Measurements from ENCODE around the gene NLRP10.
A peak's percentile ranks its signal among the peaks of the same experiment; 100 is the strongest.
"Not testable (repeated sequence)": the region's sequence is repeated elsewhere in the genome, so short reads cannot be mapped to it uniquely, and the experiment has no call there.

NLRP10 gene, protein sequence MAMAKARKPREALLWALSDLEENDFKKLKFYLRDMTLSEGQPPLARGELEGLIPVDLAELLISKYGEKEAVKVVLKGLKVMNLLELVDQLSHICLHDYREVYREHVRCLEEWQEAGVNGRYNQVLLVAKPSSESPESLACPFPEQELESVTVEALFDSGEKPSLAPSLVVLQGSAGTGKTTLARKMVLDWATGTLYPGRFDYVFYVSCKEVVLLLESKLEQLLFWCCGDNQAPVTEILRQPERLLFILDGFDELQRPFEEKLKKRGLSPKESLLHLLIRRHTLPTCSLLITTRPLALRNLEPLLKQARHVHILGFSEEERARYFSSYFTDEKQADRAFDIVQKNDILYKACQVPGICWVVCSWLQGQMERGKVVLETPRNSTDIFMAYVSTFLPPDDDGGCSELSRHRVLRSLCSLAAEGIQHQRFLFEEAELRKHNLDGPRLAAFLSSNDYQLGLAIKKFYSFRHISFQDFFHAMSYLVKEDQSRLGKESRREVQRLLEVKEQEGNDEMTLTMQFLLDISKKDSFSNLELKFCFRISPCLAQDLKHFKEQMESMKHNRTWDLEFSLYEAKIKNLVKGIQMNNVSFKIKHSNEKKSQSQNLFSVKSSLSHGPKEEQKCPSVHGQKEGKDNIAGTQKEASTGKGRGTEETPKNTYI

DNA sequence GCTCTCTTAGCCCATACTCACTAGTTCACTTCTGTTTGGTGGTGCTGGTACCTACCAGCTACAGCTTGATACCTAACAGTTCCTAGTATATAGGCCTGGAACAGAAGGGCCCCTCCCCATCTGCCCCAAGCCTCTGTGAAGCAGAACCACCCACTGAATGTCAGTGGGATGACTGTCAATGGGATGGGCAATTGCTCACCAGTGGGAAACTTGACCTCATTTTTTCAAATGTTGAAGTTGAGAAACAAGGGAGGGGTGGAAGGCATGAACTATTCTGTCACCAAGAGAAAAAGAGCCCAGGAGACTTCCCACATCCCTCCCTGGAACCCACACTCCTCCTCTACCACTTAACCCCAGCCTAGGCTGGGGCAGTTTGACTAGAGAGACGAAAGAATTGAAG is at the start of gene NLRP10:
TSS of gene NLRP10 (minus strand) at position 62 of the 400 bp plus-strand sequence. CDS start 1,952 bp downstream, outside the sequence.
- DNase-seq (ENCODE audit: low read depth): peak; percentile 83

DNA sequence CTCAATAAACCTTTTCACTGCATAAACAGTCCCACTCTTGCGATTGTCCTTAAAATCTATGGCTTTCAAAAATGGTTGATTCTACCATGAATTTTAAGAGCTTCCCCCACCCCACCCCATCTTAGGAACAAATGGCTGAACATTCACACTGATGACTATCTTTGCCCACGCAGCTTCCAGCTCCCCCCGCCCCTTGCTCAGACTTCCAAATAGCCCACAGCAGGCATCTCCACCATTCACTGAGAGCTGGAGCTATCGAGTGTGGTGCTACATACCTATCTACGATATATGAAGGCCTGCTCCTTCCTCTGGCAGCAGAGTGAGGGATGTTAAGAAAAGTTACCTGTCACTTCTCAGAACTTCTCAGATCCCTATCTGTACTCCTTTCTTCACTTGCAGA is 48.6 kb upstream of the NLRP10 start:
- no peak for DNase-seq (ENCODE audit: low read depth)

DNA sequence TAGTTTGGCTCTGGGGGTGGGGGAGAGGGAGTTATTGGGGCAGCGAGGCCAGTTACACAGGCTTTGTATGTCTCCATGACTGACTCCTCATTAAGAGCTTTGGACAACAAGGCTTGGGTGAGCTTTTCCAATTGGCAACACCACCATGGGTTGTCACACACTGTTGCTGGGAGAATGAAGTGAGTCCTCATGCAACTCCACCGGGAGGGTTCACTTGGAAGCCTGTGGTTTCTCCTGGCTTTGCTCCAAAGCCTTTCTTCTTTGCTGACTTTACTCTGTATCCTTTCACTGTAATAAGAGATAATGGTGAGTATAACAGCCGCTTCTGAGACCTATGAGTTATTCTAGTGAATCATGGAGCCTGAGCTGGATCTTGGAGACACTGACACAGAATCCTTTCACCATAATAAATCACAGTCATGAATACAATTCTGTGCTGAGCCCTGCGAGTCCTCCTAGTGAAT is 46.8 kb upstream of the NLRP10 start:
- peak; percentile 95 for DNase-seq (ENCODE audit: low read depth)

DNA sequence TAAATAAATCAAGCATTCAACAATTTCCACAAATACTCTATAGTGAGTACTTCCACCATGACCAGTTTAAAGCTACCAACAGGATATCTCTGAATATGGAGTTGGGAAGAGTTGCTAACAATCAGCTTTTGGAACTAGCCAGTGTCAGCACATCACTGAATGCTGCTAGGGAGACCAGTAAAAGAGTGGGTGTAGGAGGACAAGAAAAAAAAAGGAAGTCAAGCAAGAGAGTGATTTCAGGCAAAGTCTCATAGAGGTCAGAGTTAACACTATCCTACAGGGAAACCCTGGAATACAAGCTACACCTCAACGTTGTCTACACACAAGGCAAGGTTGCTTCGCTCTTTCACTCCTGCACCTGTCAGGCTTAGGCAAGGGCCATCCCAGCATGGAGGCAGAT is 46.1 kb upstream of the NLRP10 start:
- DNase-seq (ENCODE audit: low read depth): no peak

DNA sequence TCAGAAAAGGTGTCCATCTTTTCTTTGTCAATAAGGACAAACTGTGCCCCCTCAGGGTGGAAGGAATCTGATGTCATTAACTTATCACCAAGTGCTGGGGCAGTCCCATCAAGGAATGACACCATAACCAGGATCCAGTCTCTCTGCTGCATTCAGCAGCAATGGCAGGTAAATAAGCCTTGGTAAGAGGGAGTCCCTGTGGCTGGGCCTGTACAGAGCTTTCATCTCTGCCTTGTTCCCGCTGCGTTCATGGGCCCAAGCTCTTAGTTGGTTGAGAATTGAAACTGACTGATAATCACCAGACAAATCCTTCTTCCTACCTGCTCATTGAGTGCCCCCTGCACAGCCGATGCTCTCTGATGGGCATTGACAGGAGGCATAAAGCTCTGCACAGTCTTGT is 44.6 kb upstream of the NLRP10 start:
- no peak for DNase-seq (ENCODE audit: low read depth)

DNA sequence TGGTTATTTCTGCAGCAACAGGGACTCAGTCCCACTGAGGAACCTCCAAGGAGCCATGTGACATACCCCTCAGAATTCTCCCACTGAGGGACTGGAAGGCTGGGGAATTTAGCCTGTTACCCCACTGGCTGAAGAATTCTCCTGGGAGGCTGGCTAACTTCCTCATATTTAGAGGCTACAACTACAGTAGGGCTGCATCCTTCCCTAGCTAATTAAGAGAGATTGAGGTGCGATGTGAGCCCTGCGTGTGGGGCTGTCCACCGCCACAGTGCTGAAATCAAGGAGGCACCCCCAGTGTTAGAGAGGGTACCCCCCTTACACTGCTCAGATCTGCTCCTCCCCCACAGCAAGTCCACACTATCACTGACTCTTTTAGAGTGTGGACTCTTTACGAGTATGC is 43.0 kb upstream of the NLRP10 start:
- DNase-seq (ENCODE audit: low read depth): no peak

DNA sequence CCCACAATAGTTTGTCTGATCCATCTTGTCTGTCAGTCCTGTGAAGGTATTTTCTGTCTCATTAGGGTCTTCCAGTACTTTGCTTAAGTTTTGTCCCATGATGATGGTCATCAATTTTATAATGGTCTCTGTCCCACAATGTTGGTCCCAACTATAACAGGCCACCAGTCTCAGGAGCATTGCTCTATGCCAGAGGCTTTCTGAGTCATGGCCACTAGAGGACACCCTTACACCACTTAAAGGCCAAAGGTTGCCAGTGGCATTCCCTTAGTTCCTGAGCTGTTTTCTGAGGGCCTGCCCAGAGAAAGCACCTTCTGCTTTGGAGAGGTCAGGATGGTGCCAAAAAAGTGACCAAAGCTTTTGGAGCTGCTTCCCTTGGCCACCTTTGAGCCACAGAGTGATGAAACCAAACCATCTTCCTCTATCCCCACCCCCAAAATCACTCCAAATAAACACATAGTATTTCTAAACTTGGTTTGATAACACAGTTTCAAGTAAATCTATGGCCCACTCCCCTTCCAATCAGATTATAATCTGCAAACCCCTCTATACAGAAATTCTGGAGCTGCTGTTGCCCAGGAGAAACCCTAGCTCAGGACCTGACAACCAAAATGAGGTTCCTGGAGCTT is 41.2 kb upstream of the NLRP10 start:
- DNase-seq (ENCODE audit: low read depth): peak; percentile 49

DNA sequence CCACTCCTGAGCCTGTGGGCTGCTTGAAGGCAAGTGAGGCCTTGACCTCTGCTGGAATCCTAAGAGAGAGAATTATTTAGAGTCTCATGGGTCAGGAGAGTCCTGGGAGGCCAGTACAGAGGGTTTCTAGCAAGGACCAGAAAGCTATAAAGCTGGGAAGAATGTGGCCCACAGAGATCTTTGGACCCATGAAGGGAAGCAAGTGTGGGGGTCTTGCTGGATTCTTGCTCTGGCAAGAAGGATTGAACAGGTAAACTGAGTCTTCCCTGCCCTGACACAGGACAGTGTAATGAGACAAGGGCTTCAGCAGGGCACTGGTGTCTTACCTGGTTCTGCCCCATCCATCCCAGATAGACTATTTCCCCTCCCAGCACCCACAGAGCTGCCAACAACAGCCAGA is 40.3 kb upstream of the NLRP10 start:
- no peak for DNase-seq (ENCODE audit: low read depth)

DNA sequence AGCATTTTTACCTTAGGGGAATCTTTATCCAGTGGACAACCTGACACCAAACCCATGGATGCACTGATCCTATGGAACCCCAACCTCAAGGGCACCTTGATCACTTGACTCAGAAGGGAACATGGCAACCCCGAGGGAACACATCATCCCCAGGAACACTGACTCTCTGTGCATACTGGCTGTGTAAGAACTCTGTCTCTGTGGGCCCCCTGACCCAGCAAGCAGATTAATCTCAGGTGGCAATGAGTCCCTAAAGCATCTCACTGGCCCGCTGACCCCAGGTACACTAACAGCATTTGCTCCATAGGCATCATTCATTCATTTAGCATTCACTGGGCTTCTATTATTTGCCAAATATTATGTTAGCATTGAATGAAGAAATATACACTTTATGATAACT is 38.8 kb upstream of the NLRP10 start:
- no peak for DNase-seq (ENCODE audit: low read depth)

DNA sequence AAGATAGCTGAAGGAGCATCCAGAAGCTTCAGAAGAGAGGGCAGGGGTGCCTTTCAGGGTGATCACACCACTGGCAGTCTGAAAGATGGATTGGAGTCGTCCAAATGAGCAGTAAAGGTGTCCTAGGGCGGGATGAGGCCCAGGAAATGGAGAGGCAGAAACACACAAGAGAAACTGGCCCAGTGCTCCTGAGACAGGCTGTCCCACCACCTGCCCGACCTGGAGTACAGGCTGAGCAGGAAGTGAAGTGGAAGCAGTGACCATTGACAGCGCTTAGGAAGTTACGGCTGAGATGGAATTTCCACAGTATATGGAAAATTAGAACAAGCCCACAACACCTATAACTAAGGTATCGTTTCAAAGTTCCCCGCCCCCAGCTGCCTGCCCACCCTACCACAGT is 37.9 kb upstream of the NLRP10 start:
- DNase-seq (ENCODE audit: low read depth): no peak

DNA sequence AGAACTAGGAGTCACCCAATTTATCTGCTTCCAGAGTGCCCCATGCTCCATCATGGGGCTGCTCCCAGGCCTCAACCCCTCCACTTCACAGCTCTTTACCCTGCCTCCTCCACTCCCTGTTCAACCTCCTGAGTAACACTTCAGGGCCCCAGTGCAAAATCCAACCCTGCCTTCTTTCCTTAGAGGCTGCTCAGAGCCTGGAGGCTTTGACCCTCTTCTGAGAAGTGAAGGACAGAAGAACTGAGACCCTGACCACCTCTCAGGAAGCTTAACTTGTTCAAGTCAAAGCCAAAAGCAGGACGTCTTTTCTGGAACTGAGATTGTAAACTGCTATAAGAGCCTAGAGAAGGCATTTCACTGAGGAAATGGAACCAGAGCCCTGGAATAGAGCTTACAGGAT is 37.4 kb upstream of the NLRP10 start:
- no peak for DNase-seq (ENCODE audit: low read depth)

DNA sequence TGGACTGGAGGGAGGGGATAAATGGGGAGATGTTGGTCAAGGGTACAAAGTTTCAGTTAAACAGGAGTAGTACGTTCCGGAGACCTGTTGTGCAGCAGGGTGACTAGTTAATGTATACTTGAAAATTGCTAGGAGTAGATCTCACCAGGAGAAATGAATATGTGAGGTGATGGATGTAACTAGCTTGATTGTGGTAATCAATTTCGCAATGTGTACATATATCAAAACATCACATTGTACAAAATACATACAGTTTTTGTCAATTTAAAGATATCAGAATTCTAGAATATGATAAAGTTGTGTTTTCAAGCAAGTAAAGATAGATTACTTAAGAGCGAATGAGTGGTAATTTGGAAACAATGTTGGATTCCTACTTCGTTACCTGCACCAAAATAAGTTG is 35.1 kb upstream of the NLRP10 start:
- no peak for DNase-seq (ENCODE audit: low read depth)

DNA sequence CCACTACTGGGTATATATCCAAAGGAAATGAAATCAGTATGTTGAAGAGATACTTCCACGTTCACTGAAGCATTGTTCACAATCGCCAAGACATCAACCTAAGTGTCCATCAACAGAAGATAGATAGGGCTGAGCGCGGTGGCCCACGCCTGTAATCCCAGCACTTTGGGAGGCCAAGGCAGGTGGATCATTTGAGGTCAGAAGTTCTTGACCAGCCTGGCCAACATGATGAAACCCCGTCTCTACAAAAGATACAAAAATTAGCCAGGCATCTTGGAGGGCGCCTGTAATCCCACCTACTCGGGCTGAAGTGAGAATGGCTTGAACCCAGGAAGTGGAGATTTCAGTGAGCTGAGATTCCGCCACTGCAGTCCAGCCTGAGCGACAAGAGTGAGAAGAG is 34.5 kb upstream of the NLRP10 start:
- no peak for DNase-seq (ENCODE audit: low read depth)

DNA sequence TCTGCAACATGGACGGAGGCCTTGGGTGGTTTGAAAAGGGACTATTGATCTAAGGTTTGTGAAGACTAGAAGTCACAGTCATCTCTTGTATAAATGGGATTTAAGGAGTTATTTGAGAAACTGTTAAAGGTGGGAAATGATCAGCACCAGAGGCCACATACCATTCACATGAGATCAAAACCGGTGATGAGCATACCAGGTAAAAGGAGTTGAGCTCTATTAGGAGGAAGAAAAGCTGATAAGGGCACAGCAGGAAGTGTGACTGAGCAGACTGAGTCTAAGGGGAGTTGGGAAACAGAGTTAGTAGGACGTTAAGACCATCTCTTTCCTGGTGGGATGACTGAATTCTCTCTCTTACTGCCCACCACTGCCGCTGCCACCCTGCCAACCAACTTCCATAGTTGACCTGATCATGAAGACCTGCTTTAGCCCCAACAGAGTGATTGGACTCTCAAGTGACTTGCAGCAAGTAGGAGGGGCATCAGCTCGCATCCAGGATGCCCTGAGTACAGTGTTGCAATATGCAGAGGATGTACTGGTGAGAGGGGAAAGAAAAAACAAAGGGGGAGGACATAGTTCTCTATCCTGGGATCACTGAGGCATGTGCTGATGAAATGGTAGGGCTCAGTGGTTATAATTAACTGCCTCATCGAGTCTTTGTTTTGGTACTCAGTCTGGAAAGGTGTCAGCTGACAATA is 29.5 kb upstream of the NLRP10 start:
- DNase-seq (ENCODE audit: low read depth): no peak

DNA sequence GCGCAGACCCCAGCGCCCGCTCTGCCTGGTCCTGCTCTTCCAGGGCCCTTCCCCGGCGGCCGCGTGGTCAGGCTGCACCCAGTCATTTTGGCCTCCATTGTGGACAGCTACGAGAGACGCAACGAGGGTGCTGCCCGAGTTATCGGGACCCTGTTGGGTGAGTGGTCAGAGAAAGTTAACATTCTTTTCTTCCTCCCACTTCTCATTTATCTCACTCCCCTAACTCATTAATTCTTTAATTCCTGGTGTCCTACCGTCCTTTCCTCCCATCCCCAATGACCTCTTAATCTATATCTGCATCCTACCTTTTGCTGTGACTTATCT is 22.3 kb upstream of the NLRP10 start:
- DNase-seq (ENCODE audit: low read depth): not testable (repeated sequence)

DNA sequence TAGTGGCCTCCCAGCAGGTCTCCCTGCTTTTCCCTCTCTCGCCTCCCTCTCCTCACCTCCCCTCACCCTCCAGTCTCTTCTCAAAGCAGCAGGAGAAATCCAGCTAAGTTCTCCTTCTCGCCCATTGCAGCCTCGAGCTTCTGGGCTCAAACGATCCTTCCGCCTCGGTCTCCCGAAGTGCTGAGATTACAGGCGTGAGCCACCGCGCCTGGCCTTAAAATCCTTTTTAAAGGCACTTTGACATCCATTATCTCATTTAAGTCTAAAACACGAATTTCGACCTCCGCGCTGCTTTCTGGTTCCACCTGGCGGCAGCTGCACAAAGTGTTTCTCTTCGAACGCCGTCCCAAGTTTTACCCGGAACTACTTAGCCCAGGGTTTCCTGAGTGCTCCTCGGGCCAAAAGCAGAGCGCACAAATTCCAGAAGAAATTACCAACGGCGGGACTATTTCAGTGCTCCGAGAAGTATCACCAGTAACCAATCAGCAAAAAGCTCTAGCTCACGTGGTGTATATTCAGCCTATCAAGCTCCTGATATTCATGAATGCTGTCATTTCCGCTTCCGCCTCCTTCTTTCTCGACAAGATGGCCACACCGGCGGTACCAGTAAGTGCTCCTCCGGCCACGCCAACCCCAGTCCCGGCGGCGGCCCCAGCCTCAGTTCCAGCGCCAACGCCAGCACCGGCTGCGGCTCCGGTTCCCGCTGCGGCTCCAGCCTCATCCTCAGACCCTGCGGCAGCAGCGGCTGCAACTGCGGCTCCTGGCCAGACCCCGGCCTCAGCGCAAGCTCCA is 21.7 kb upstream of the NLRP10 start, which contains the start of gene EIF3F:
TSS of gene EIF3F (plus strand) at position 570 of the 792 bp plus-strand sequence. CDS start at position 586, 16 bp downstream.
- peak; percentile 99 for DNase-seq (ENCODE audit: low read depth)

DNA sequence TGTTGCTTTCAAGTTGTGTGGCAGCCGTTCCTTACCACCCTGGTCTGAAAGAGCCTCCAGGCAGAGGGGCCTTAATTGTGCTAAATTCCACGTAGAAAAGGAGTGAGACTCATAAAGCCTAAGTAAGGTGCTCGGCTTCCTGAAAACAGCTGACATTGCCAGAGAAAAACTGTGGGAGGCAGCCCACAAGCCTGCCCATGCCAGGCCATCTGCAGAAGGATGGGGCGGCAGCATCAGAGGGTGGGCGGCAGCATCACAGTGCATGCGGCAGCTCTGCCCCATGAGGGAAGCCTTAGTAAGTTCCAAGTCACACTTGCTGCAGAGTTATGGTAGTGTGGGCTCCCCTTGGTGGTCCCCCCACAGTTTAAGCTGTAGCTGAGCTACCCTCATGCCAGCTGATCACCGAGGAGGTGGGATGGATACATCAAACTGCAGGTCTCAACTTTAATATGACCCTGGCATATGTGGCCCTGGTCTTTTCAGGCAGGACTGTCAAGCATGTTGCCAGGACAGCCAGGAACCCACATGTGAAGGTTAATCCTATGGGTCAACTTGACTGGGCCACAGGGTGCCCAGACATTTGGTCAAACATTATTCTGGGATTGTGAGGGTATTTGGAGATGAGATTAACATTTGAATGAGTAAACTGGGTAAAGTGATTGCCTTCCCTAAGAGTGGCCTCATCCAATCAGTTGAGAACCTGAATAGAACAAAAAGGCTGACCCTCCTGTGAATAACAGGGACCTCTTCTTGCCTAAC is 18.8 kb upstream of the NLRP10 start:
- no peak for DNase-seq (ENCODE audit: low read depth)

DNA sequence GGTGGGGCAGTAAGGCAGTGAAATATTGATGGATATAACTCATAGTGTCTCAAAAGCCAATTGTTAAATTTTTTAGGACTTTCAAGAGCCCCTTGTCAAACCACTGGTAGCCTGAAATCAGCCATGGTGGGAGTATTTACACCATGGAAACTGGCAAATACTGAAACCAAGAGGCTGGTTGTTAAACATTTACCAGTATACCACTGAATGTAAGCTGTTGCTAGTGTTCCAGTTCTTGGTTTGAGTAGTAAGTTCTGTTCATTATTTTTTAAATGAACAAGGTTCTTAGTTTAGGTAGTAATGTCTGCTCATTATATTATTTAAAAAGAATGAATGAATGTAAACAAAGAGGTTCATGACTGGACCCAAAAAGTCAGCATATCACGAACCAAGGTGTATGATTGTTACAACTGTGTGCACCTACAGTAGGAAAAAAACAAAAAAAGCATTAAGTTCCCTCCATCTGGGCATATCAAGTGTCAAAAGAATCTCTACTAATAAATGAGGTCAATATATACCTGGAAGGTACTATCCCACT is 17.4 kb upstream of the NLRP10 start:
- DNase-seq (ENCODE audit: low read depth): no peak

DNA sequence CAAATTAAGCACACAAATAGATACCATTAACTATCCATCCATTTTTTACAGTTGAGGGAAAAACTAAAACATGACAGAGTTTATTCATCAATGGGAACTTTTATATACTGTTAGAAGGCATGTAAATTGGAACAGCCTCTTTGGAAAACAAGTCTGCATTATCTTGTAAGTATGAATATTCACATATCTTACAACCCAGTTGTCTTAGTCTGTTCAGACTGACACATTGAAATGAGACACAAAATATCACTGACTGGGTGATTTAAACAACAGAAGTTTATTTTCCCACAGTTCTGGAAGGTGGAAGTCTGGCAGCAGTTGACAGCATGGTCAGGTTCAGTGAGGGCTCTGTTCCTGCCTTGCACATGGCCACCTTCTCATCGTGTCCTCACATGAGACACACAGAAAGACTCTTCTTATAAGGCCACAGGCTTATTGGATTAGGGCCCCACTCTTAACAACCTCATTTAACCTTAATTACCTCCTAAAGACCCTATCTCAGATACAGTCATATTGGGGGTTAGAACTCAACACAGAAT is 16.4 kb upstream of the NLRP10 start:
- no peak for DNase-seq (ENCODE audit: low read depth)

DNA sequence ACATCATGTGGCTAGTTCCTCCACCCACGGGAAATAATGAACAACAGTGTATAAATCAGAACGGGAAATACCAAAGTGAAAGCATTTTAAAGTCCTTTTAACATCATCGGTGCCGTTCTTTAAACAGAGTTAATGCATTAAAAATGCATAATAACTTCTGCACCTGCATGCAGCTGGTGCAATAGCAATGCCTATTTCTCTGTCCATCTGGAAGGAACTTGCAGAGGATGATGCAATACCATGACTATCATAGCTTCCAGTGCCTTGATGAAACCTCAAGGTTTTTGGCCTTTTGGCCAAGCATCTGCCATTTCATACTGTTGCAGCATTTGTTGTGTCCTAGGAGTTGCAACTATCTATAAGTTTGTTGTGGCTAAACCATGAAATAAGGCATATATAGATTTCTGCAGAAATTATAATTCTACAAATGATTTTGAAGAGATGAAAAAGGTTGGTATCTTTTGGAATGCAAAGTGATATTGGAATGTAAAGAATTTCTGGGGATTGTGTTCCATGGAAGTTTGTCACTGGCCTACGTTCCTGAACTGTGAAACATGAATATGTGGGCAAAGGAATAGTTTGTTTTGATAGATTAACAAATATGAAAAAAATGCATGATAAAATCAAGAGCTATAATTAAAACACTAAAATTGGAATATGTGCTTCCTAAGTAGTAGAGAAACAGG is 12.1 kb upstream of the NLRP10 start:
- DNase-seq (ENCODE audit: low read depth): peak; percentile 43

All from stromal cell of bone marrow (primary cell).